OCI-LY3 (cell line): ENCODE measurements around the gene CLEC9A.

Source experiments
- H2AFZ ChIP-seq: fragments of 200-600, 300-600 bp; shearing (Covaris generic); 2 replicates; pipeline ENCODE4 v1.6.0; 2014; ENCODE audit warnings: antibody characterized with exemption, low read depth, low read length
- H3K27ac ChIP-seq: fragments of 200-600, 300-600 bp; sonication (generic); 2 replicates; pipeline ENCODE4 v1.5.1; 2014; ENCODE audit warnings: mild to moderate bottlenecking, low read length, moderate library complexity, mixed read lengths
- H3K27me3 ChIP-seq: fragments of 200-600, 300-600 bp; sonication (generic); 2 replicates; pipeline ENCODE4 v1.6.1; 2014; ENCODE audit warnings: low read depth, low read length, mixed read lengths
- H3K36me3 ChIP-seq: fragments of 200-600, 300-600 bp; sonication (generic); replicated peaks from 2 replicates; pipeline ENCODE3; 2014; ENCODE audit warnings: low read depth, low read length, mixed read lengths
- H3K4me1 ChIP-seq: fragments of 300-600, 200-600 bp; sonication (generic); 2 replicates; pipeline ENCODE4 v1.6.1; 2014; ENCODE audit warnings: low read length, mixed read lengths
- H3K4me2 ChIP-seq: fragments of 200-600, 300-600 bp; sonication (generic); 2 replicates; pipeline ENCODE4 v1.6.1; 2014; ENCODE audit warnings: low read length, mixed read lengths
- H3K4me3 ChIP-seq: fragments of 300-600, 200-600 bp; sonication (generic); 2 replicates; pipeline ENCODE4 v1.5.1; 2014; ENCODE audit warnings: antibody characterized with exemption, mild to moderate bottlenecking, low read length, moderate library complexity
- H3K79me2 ChIP-seq: fragments of 300-600, 200-600 bp; shearing (Covaris generic); 2 replicates; pipeline ENCODE4 v1.6.1; 2014; ENCODE audit warnings: mild to moderate bottlenecking, low read length, mixed read lengths
- H3K9ac ChIP-seq: fragments of 300-600, 200-600 bp; shearing (Covaris generic); 2 replicates; pipeline ENCODE4 v1.6.0; 2014; ENCODE audit warnings: mild to moderate bottlenecking, low read length, moderate library complexity
- H3K9me3 ChIP-seq: fragments of 200-600, 300-600 bp; shearing (Covaris generic); 2 replicates; pipeline ENCODE4 v1.6.1; 2014; ENCODE audit warnings: low read length, mixed read lengths; ENCODE audit not compliant: insufficient read depth
- H4K20me1 ChIP-seq: fragments of 200-600, 300-600 bp; sonication (generic); 2 replicates; pipeline ENCODE4 v1.6.1; 2016; ENCODE audit warnings: low read length, mixed read lengths; ENCODE audit not compliant: insufficient read depth
- CTCF ChIP-seq: fragments of 200-600, 300-600 bp; sonication (generic); IDR thresholded peaks from 2 replicates; pipeline ENCODE4 v1.5.1; 2014; ENCODE audit warnings: antibody characterized with exemption, low read length, low read depth
- EZH2phosphoT487 ChIP-seq: fragments of 200-600 bp; shearing (Covaris generic); IDR thresholded peaks from 2 replicates; pipeline ENCODE4 v1.6.1; 2018; ENCODE audit warnings: antibody characterized with exemption, mixed run types, low read depth

CLEC9A gene

DNA sequence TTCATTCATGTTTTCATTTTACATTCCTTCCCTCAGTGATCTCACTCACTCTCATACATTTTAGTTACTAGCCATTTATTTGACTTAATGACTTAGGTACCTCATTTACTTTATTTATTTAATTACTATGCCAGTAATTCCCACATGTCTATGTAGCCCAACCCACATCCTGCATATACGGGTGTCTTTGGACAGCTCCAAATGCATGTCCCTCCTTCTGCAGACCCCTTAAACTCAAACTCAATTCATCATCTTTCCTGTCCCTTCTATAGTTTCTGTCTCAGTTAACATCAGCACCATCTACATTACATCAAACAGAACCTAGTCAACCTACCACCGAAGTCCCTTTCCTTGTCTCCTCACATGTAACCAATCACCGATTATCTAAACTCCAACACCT, 65.5 kb downstream of the CLEC9A start:
- TF ChIP-seq EZH2phosphoT487 = no peak
- TF ChIP-seq CTCF = no peak
- no peak overlapping the region for H3K4me2 ChIP-seq

GRCh38 chr12:10097521-10097920, 67.0 kb downstream of the CLEC9A start:
- H3K27me3 ChIP-seq = no peaks in the 10 kb centered on the region
- H3K79me2 ChIP-seq = no peaks in the 10 kb centered on the region
- H3K36me3 ChIP-seq = no peaks in the 10 kb centered on the region
- no peak overlapping the region for H3K9ac ChIP-seq
- no peak overlapping the region for H3K4me3 ChIP-seq
- H2AFZ ChIP-seq = no peak overlapping the region
- no peak for TF ChIP-seq EZH2phosphoT487
- no peak for TF ChIP-seq CTCF
- no peak overlapping the region for H3K27ac ChIP-seq
- H3K4me2 ChIP-seq = no peak overlapping the region
- H3K9me3 ChIP-seq = no peaks in the 10 kb centered on the region
- H3K4me1 ChIP-seq = peaks cover 47% of the 10 kb centered on the region
- H4K20me1 ChIP-seq = no peaks in the 10 kb centered on the region

More for the DNA sequence above, 65.5 kb downstream of the CLEC9A start:
- H3K4me1 ChIP-seq = peaks cover 43% of the 10 kb centered on the region
- H4K20me1 ChIP-seq = no peaks in the 10 kb centered on the region
- no peak overlapping the region for H3K9ac ChIP-seq
- H2AFZ ChIP-seq = no peak overlapping the region
- no peaks in the 10 kb centered on the region for H3K27me3 ChIP-seq
- H3K9me3 ChIP-seq = no peaks in the 10 kb centered on the region
- H3K27ac ChIP-seq = no peak overlapping the region
- no peak overlapping the region for H3K4me3 ChIP-seq
- no peaks in the 10 kb centered on the region for H3K36me3 ChIP-seq
- no peaks in the 10 kb centered on the region for H3K79me2 ChIP-seq

DNA sequence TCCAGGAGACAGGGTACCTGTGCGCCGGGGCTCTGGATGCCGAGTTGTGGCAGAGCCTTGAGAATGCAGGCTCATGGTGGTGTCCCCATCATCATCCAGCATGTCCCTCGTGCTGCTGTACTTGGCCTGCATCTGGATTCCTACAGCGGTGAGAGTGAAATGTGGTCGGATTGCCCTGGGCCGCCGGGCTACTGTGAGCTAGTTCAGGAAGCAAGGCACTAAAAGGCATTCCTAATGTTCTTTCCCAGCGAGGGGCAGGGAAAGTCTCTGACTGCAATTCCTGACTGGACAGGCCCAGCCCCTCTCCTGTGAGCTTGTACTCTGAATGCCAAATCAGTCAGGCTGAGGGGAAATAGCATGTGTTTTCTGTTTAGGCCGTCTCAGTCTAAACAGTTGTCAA, 68.3 kb downstream of the CLEC9A start, which contains the start of gene CLEC1A:
Gene CLEC1A (minus strand): TSS at position 195 of the 400 bp plus-strand sequence. CDS start 63 bp downstream, at position 132.
- no peak within 1 kb of the TSS for H3K4me3 ChIP-seq
- no peaks in the 10 kb centered on the region for H3K27me3 ChIP-seq
- TF ChIP-seq CTCF (no peak), EZH2phosphoT487 (no peak)
- no peaks in the 10 kb centered on the region for H4K20me1 ChIP-seq
- no peaks in the 10 kb centered on the region; the same call in 1 of the 2 replicates for H3K9me3 ChIP-seq
- H3K9ac ChIP-seq = no peak within 1 kb of the TSS
- no peaks in the 10 kb centered on the region for H3K36me3 ChIP-seq
- H3K27ac ChIP-seq = no peak within 1 kb of the TSS
- no peak within 1 kb of the TSS for H2AFZ ChIP-seq
- H3K79me2 ChIP-seq = no peaks in the 10 kb centered on the region
- no peak within 1 kb of the TSS for H3K4me2 ChIP-seq
- H3K4me1 ChIP-seq = peaks cover 36% of the 10 kb centered on the region

- H3K4me3 ChIP-seq = no peak overlapping the region
- H3K9ac ChIP-seq = no peak overlapping the region
- peaks cover 15% of the 10 kb centered on the region for H3K4me1 ChIP-seq
- H2AFZ ChIP-seq = no peak overlapping the region
- H3K9me3 ChIP-seq = no peaks in the 10 kb centered on the region; the same call in 1 of the 2 replicates
- H3K27me3 ChIP-seq = no peaks in the 10 kb centered on the region; the same call in 1 of the 2 replicates
- H3K79me2 ChIP-seq = no peaks in the 10 kb centered on the region
- H3K27ac ChIP-seq = no peak overlapping the region
- TF ChIP-seq CTCF (no peak), EZH2phosphoT487 (no peak)
- no peak overlapping the region for H3K4me2 ChIP-seq
- H3K36me3 ChIP-seq = no peaks in the 10 kb centered on the region
- no peaks in the 10 kb centered on the region for H4K20me1 ChIP-seq
These were observed 70.6 kb downstream of the CLEC9A start for GRCh38 chr12:10101042-10101579.
